GM12801 (cell line): ENCODE measurements around the gene SLC7A1.

Source experiments
- CTCF ChIP-seq: IDR thresholded peaks from one replicate; pipeline ENCODE4 v1.5.1; 2011; ENCODE audit warnings: control low read depth; ENCODE audit not compliant: insufficient read length; ENCODE audit errors: extremely low read depth

SLC7A1 gene

DNA sequence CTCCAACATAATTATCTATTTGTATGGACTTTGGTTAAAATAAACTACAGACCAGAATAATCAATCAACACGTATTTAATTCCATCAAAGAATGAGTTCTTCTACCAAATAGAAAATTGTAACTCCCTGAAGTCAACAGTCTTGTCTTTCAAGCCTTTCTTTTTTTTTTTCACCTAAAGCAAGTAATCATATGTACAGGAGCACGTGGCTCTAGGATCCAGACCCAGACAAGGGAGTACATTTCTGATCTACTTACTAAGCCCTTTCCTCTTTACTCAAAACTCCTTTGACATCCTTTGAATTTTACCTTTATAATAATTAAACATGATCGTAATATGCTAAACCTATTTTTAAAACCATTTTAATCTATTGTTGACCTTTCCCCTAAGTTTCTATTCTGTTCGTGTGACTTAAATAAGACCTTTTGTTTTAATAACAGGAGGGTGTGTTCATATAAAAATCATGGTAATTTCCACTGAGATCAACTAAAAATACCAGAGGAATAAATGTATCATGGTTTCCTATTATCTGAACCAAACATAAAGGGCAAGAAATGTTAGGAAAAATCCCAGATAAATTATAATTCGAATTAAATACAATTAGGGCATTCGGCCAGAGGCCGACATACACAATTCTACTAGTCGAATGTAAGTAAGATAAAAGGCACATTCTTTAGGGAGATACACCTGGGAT is 1.7 kb downstream of the SLC7A1 start:
- TF ChIP-seq CTCF = no peak

DNA sequence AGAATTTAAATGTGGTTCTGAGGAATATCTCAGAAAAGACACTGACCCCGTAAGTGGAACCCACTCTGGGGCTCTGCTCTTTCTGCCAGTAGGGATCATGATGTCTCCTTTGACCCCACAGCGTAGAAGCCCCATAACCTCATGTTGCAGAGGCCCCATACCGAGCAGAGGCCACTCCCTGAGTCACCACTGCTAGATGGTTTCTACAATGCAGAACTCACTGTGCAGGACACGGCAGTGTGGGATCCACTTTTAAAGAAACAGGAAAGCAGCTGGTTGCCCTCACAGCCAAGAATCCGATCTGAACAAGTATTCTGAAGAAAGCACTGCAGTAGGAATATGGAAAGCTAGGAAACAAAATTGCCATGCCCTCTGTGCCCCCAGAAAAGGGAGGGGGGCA is 4.2 kb downstream of the SLC7A1 start:
- TF ChIP-seq CTCF = no peak

DNA sequence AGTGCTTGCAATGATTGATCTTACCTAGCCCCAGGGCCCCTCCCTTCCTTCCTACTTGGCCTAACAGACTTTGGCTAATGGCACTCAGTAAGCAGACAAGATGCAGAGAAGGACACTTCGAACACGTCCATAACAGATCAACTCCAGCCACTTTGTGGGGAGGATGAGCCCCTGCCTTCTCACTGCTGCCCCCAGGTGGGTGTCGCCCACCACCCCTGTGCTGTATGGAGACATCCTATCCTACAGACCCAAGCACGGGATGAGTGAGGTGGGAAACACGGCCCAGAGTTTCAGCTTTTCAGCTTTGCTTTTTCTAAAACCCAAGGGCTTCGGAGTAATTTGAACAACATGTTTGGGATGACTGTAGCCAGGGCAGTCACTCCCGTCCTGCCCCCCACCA is 5.5 kb downstream of the SLC7A1 start:
- TF ChIP-seq CTCF = no peak

DNA sequence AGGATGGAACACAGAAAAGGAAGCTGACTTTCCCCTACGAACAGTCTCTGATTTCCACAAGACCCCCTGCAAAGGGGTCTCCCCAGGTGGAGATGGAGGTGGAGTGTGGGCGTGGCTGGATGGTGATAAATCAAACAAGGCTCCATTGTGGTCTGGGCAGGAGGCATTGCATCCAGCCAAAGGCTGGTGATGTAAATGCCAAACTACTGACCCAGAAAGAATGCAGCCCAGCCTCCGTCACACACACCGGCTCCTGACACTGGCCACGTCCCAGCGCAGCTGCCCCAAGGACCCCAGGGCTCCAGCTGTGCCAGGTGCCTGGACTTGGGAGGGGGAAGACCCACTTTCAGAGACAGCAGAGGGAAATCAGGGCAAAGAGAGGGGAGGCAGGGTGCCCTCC is 6.3 kb downstream of the SLC7A1 start:
- no peak for TF ChIP-seq CTCF

DNA sequence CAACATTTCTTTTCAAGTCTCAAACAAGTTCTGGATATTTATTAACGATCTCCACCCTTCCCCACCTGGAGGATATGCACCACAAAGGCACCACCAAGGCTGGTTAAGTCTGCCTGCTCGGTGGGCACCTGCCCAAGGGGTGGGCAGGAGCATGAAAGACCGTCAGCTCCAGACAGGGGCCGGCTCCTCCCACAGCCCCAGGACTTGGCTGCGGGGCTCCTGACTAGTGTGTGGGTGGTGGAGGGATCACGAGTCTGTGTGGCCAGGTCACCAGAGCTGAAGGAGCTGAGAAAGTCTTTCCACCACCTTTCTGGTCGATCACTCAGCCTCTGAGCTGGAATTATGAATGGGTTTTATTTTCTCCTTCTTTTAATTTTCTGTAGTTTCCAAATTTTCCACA is 7.8 kb downstream of the SLC7A1 start:
- TF ChIP-seq CTCF = no peak

GRCh38 chr13:29583073-29583785 is 12.3 kb downstream of the SLC7A1 start:
- no peak for TF ChIP-seq CTCF

GRCh38 chr13:29582171-29582570 is 13.3 kb downstream of the SLC7A1 start:
- TF ChIP-seq CTCF = no peak
